ENCODE data around the gene KIF2A. TPM values are rescaled to one million over a fixed set of nuclear protein-coding genes. Genes with fewer than 3 reads are reported as not detected.

KIF2A gene
- total and polyA plus RNA-seq, 2 donors (not counting 3 experiments of a cell fraction or from before 2014, with no cell fraction given) = 17.1 to 65.1 TPM

- Histone ChIP-seq H3K27ac (ENCODE audit: insufficient read depth, low read depth, low read length) (no peak overlapping the region), H3K27me3 (ENCODE audit: control insufficient read depth in 2 of 2, insufficient read depth in 2 of 2, low read length in 2 of 2) (no peaks in the 10 kb centered on the region), H3K4me2 (ENCODE audit: insufficient read depth, low read length) (no peak overlapping the region), H4K20me1 (replicated peaks; ENCODE audit: control insufficient read depth, extremely low read depth, insufficient read depth, low read length) (peaks cover 2% of the 10 kb centered on the region), H3K9me3 (replicated peaks; ENCODE audit: control insufficient read depth, insufficient read depth, low read length) (no peaks in the 10 kb centered on the region), H3K4me1 (ENCODE audit: control insufficient read depth, extremely low read depth, insufficient read depth, low read length) (no peaks in the 10 kb centered on the region), H3K36me3 (ENCODE audit: control insufficient read depth in 2 of 2, extremely low read depth in 1 of 2, insufficient read depth in 2 of 2, low read length in 2 of 2) (peaks cover 0 to 1% of the 10 kb centered on the region in 2 experiments), H3K4me3 (replicated peaks in 1 of 3; ENCODE audit: insufficient read depth in 1 of 3, low read depth in 1 of 3, low read length in 3 of 3) (no peak overlapping the region), H3K9ac (replicated peaks; ENCODE audit: extremely low read depth, insufficient read depth, low read length) (no peak overlapping the region), H3K9me1 (replicated peaks; ENCODE audit: control insufficient read depth, extremely low read depth, insufficient read depth, low read length) (no peaks in the 10 kb centered on the region), H2AFZ (ENCODE audit: low read depth, low read length) (no peak overlapping the region), H3K79me2 (ENCODE audit: control insufficient read depth, insufficient read depth, low read length) (peaks cover 51% of the 10 kb centered on the region)
- CTCF ChIA-PET = interaction anchor here (0.8 to 2.7 kb wide), 2 partner anchors 10 to 11 kb away, joined by 4 to 9 read pairs; no protein-coding TSS in a partner anchor
- TF ChIP-seq FOS (IDR thresholded peaks at IDR 0.05; ENCODE audit: borderline replicate concordance, insufficient read depth, low read length) = no peak
- TF ChIP-seq POLR2A (IDR thresholded peaks at IDR 0.05; ENCODE audit: low read depth, low read length) = no peak
- TF ChIP-seq MAX (IDR thresholded peaks at IDR 0.05; ENCODE audit: insufficient read depth, insufficient read length) = no peak
- no peak for TF ChIP-seq MYC (IDR thresholded peaks at IDR 0.05; ENCODE audit: low read depth, low read length)
- no peak for TF ChIP-seq EZH2 (IDR thresholded peaks at IDR 0.05; ENCODE audit: borderline replicate concordance, low read depth, low read length, severe bottlenecking)
- no peak for TF ChIP-seq GATA2 (IDR thresholded peaks at IDR 0.05; ENCODE audit: insufficient read depth, insufficient read length, low read depth, low read length)
- intact Hi-C loops (cut with micrococcal nuclease) = loop anchor here (5.0 kb wide), 1 partner anchor 36 kb away; the partner anchor contains the start of gene KIF2A
- POLR2A ChIA-PET = no interaction called here
- dilution Hi-C loops (cut with MboI; ENCODE audit: extremely low pct_ligation_motif_present, low sequenced_read_pairs) = no loop called here
- BruUV-seq (replicated peaks) = no TSS peak
- DNase-seq (ENCODE audit: low read depth, low spot score) = no peak
- FAIRE-seq = no peak
These were observed 37.4 kb downstream of the KIF2A start for GRCh38 chr5:62343428-62343827.

GRCh38 chr5:62346748-62347147 lies 40.7 kb downstream of the KIF2A start:
- Histone ChIP-seq H3K79me2 (ENCODE audit: control insufficient read depth, insufficient read depth, low read length) (peaks cover 35% of the 10 kb centered on the region), H3K9me1 (replicated peaks; ENCODE audit: control insufficient read depth, extremely low read depth, insufficient read depth, low read length) (no peaks in the 10 kb centered on the region), H3K9ac (replicated peaks; ENCODE audit: extremely low read depth, insufficient read depth, low read length) (no peak overlapping the region), H3K4me1 (ENCODE audit: control insufficient read depth, extremely low read depth, insufficient read depth, low read length) (no peaks in the 10 kb centered on the region), H3K4me3 (replicated peaks in 1 of 3; ENCODE audit: insufficient read depth in 1 of 3, low read depth in 1 of 3, low read length in 3 of 3) (no peak overlapping the region), H2AFZ (ENCODE audit: low read depth, low read length) (no peak overlapping the region), H3K4me2 (ENCODE audit: insufficient read depth, low read length) (no peak overlapping the region), H3K36me3 (ENCODE audit: control insufficient read depth in 2 of 2, extremely low read depth in 1 of 2, insufficient read depth in 2 of 2, low read length in 2 of 2) (peaks cover 2 to 5% of the 10 kb centered on the region in 2 experiments), H3K9me3 (replicated peaks; ENCODE audit: control insufficient read depth, insufficient read depth, low read length) (no peaks in the 10 kb centered on the region), H4K20me1 (replicated peaks; ENCODE audit: control insufficient read depth, extremely low read depth, insufficient read depth, low read length) (peaks cover 2% of the 10 kb centered on the region), H3K27me3 (ENCODE audit: control insufficient read depth in 2 of 2, insufficient read depth in 2 of 2, low read length in 2 of 2) (no peaks in the 10 kb centered on the region), H3K27ac (ENCODE audit: insufficient read depth, low read depth, low read length) (no peak overlapping the region)
- no peak for FAIRE-seq
- CTCF ChIA-PET = no interaction called here
- POLR2A ChIA-PET = no interaction called here
- no TSS peak for BruUV-seq (replicated peaks)
- TF ChIP-seq EZH2 (IDR thresholded peaks at IDR 0.05; ENCODE audit: borderline replicate concordance, low read depth, low read length, severe bottlenecking) = no peak
- dilution Hi-C loops (cut with MboI; ENCODE audit: extremely low pct_ligation_motif_present, low sequenced_read_pairs) (no loop called here), intact Hi-C loops (cut with micrococcal nuclease) (no loop called here)
- DNase-seq (ENCODE audit: low read depth, low spot score) = no peak

All from endothelial cell of umbilical vein (primary cell).